Epidermal melanocyte (primary cell): Measurements from ENCODE around the gene KLF12.

Experiments used
- DNase-seq: peaks from one replicate; pipeline ENCODE4 v3.0.0; 2011; ENCODE audit warnings: low spot score; ENCODE audit not compliant: insufficient read length

KLF12 gene

DNA sequence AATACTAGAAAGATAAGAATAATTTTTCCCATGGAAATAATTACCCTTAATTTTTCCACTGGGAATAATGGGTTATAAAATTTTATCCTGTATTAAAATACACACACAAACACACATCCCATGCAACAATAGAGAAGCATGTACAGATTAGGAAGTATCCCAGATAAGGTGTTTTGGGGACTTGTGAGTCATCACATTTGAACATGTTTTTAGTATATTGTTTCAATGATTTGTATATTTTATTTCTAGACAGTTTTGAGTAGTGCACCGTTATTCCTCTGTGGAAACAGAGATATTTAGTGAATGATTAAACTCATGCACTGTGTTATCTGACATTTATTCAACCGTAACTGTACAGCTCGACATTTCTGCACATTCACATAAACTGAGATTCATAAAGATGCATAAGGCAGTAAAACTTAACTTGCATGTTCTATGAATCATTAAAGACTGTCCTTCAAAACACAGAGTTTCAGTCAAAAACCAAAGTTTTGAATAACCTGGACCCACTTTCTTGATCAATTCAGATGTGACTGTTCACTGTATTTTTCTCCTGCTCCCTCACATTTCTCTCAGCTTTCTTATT is 30.1 kb downstream of the KLF12 start:
- no peak for DNase-seq

DNA sequence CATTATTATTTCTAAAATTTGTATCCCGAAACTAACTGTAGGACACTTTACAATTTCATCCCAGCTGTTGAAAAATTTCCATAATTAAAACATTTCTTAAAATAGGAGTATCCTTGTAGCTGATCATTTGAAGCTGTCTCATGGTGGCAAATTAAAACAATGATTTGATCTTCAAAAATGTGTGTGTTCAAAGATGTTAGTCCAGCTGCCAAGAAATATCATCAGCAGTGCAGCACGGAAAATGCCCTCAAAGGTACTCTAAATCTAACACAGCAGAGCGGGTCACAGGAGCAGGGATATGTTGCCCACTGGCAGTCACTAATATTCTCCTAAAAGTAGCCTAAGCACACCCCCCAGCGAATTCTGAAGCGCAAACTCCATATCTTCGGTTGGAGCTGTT is 31.0 kb downstream of the KLF12 start:
- DNase-seq: no peak

GRCh38 chr13:74102691-74103090 is 31.5 kb downstream of the KLF12 start:
- DNase-seq: no peak

DNA sequence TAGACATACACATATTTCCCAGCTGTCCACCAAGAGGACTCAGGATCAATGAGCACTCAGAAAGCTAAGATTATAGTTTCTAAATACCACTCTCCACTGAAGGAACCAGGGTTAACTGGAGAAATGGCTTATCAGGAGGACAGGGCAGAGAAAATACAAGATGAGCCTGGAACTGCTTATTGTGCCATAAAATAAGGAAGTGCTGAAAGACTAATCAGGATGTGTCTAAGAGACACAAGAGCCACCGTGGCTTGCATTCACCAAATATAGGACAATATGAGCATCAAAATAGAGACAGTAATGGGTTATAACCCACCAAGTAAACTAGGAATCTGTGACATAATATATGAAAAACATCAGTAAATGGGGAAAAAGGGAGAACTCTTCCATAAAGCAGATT is 32.8 kb downstream of the KLF12 start:
- no peak for DNase-seq

GRCh38 chr13:74098077-74098476 is 36.1 kb downstream of the KLF12 start:
- DNase-seq: no peak

DNA sequence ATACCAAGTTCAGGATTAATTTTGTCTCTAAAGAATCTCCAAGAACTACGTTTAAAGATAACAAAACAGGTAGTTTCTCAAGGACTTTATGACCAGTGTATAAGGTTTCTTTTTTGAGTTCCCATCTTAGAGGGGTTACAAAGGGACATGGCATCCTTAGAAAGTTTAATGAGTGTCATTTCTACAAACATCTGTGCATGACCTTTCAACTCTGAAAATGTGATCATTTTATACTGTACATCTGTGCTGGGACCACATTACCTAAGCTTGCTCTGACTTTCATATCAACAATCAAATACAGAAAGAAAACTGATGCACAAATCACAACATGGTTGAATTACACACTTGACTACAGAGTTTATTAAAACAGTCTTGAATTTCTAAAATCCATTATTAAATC is 37.1 kb downstream of the KLF12 start:
- DNase-seq: no peak

- no peak for DNase-seq
These were observed 40.5 kb downstream of the KLF12 start for GRCh38 chr13:74093691-74094090.

DNA sequence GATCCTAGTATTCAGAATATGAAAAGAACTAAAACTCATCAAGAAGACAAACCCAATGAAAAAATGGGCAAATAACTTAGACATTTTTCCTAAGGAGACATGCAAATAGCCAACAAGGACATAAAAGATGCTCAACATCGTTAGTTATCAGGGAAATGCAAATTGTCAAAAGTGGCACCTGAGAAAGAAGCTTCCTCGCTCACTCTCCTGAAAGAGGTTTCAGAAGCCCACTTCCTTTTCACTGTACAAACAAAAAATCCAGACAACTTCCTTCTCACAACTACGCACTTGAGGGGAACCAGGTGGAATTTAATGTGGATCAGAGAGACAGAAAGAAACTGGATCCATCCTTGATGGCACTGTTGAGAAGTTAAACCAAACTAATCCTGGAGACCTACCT is 41.5 kb downstream of the KLF12 start:
- DNase-seq: no peak

- no peak for DNase-seq
These were observed 43.2 kb downstream of the KLF12 start for GRCh38 chr13:74090869-74091605.

DNA sequence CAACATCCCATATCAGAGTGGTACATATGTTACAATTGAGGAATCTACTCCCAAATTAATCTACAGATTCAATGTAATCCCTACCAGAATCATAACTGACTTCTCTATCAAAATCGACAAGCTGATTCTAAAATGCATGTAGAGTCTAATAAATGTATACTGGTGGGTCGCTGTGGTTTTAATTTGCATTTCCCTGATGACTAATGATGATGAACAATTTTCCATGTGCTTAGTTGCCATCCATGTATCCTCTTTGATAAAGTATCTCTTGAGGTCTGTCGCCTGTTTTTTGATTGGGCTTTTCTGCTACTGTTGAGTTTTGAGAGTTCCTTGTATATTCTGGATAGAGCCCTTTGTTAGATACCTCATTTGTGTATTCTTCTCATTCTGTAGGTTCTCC is 43.8 kb downstream of the KLF12 start:
- no peak for DNase-seq

- DNase-seq: no peak
These were observed 46.8 kb downstream of the KLF12 start for GRCh38 chr13:74087357-74087756.
